ENCODE data around the gene PCK2. TPM values are rescaled to one million over a fixed set of nuclear protein-coding genes. Genes with fewer than 3 reads are reported as not detected.
"Not testable (repeated sequence)": the region's sequence is repeated elsewhere in the genome, so short reads cannot be mapped to it uniquely, and the experiment has no call there.

Gene PCK2
- total RNA-seq, 1 donor from 2014 or later: 9.7 TPM

GRCh38 chr14:24095271-24096068 lies 1.4 kb downstream of the PCK2 start:
- DNase-seq (ENCODE audit: low read depth in 2 of 2): peak in 1 of 2 donors; percentile 23

- no peak for DNase-seq (ENCODE audit: low read depth in 2 of 2)
These were observed 2.6 kb downstream of the PCK2 start for GRCh38 chr14:24096545-24097181.

- no peak for DNase-seq (ENCODE audit: low read depth in 2 of 2)
These were observed 4.3 kb downstream of the PCK2 start for GRCh38 chr14:24098229-24098926.

GRCh38 chr14:24098927-24099813 lies 5.1 kb downstream of the PCK2 start:
- no peak for DNase-seq (ENCODE audit: low read depth in 2 of 2)

GRCh38 chr14:24100197-24100981 lies 6.3 kb downstream of the PCK2 start:
- DNase-seq (ENCODE audit: low read depth in 2 of 2): no peak

GRCh38 chr14:24100982-24101494 lies 6.9 kb downstream of the PCK2 start:
- DNase-seq (ENCODE audit: low read depth in 2 of 2): no peak

- no peak for DNase-seq (ENCODE audit: low read depth in 2 of 2)
These were observed 8.4 kb downstream of the PCK2 start for GRCh38 chr14:24102357-24103048.

GRCh38 chr14:24103451-24103850 lies 9.3 kb downstream of the PCK2 start:
- no peak for DNase-seq (ENCODE audit: low read depth in 2 of 2)

GRCh38 chr14:24105609-24106239 lies 11.6 kb downstream of the PCK2 start:
- DNase-seq (ENCODE audit: low read depth in 2 of 2): not testable (repeated sequence)

GRCh38 chr14:24106672-24107271 lies 12.7 kb downstream of the PCK2 start:
- no peak for DNase-seq (ENCODE audit: low read depth in 2 of 2)

GRCh38 chr14:24108336-24108874 lies 14.3 kb downstream of the PCK2 start:
- no peak for DNase-seq (ENCODE audit: low read depth in 2 of 2)

- no peak for DNase-seq (ENCODE audit: low read depth in 2 of 2)
These were observed 15.9 kb downstream of the PCK2 start for GRCh38 chr14:24110060-24110459.

- DNase-seq (ENCODE audit: low read depth in 2 of 2): no peak
These were observed 16.4 kb downstream of the PCK2 start for GRCh38 chr14:24110523-24110922.

- no peak for DNase-seq (ENCODE audit: low read depth in 2 of 2)
These were observed 19.3 kb downstream of the PCK2 start for GRCh38 chr14:24113379-24113800.

- DNase-seq (ENCODE audit: low read depth in 2 of 2): peak; percentile 71 to 79
These were observed 19.9 kb downstream of the PCK2 start for GRCh38 chr14:24113801-24114531.

- peak; percentile 100 for DNase-seq (ENCODE audit: low read depth in 2 of 2)
These were observed 20.7 kb downstream of the PCK2 start, which contains the start of the genes DCAF11 and NRL for GRCh38 chr14:24114532-24115421. DCAF11 (plus strand) TSS chr14:24114777; CDS start chr14:24115595, 818 bp downstream. NRL (minus strand) TSS chr14:24114949; CDS start chr14:24082848, 32,101 bp downstream.
